GM18508 (cell line): ENCODE data around the gene DISC1.

Experiments
- ATAC-seq: cut with Tn5 transposase; IDR thresholded peaks from one replicate; pipeline ENCODE4 v1.9.1; 2021; ENCODE audit warnings: moderate number of reproducible peaks; ENCODE audit not compliant: insufficient read depth, unreplicated experiment

Gene DISC1

DNA sequence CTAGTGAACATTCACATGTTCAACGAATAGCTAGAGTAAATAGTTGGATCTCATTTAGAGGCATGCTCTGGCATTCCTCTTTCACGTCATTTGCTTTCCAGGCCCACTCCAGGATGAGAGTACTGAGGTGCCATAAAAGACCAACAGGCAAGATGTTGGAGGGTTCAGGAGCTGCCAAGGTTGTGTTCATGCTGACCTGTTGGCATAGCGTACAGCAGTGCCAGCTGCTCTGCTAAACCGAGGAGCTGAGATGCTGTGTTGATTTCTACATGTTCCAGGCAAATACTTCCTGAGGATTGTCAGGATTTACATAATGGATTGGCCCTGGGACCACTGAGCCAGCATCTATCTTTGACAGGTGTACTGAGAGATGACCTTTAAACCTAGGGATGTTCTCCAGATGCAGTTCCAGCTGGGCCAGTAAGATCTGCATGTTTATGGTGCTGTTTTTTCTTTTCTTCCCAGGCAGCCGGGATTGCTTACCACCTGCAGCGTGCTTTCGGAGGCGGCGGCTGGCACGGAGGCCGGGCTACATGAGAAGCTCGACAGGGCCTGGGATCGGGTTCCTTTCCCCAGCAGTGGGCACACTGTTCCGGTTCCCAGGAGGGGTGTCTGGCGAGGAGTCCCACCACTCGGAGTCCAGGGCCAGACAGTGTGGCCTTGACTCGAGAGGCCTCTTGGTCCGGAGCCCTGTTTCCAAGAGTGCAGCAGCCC is 66.9 kb downstream of the DISC1 start:
- ATAC-seq = no peak

DNA sequence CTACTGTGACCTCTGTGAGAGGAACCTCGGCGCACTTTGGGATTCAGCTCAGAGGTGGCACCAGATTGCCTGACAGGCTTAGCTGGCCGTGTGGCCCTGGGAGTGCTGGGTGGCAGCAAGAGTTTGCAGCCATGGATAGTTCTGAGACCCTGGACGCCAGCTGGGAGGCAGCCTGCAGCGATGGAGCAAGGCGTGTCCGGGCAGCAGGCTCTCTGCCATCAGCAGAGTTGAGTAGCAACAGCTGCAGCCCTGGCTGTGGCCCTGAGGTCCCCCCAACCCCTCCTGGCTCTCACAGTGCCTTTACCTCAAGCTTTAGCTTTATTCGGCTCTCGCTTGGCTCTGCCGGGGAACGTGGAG is 67.5 kb downstream of the DISC1 start:
- no peak for ATAC-seq

DNA sequence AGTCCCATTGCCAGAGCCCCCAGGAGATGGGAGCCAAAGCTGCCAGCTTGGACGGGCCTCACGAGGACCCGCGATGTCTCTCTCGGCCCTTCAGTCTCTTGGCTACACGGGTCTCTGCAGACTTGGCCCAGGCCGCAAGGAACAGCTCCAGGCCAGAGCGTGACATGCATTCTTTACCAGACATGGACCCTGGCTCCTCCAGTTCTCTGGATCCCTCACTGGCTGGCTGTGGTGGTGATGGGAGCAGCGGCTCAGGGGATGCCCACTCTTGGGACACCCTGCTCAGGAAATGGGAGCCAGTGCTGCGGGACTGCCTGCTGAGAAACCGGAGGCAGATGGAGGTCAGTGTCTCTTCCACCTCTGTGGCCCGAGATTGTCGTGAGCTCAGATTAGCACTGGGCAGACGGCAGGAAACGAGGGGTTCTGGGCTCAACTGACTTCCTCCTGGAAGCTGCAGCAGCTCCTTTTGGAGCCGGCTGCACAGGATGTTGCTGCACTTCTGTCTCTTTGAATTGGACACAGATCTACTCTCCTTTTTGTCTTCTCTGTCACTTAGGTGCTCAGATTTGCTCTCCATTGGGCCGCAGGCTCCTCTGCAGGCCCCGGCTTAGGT is 68.0 kb downstream of the DISC1 start:
- ATAC-seq = no peak

DNA sequence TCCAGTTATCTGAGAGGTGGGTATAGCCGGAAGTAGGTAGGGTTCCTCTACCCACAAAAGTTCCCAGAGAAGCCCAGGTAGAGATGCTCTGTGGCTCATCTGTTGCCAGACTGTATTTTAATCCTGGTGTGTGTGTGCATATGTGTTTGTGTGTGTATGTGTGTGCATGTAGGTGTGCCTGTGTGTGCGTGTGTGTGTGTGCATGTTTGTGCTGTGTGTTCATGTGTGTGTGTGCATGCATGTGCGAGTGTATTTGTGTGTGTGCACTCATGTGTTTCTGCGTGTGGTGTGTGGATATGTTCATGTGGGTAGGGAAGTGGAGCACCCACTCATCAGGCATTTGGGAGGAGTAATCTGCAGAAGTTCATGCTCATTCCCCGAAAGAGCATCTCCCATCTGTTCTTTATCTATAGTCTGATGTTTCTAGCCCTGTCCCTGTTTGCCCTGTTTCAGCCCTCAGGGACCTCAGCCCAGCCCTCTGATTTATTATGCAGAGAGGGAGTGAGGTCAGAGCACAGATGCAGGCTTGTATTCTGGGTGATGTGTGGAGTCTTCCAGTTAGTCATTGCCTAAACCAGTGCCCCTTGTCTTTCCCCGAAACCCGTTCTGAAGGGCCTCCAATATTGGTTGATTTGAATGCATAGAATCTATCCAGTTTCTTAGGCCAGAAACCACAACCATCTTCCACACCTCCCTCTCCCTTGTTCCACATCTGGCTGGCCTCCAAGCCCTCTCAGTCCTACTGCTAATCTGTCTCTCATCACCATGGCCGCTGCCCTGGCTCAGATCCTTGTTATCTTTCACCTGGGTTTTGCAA is 69.1 kb downstream of the DISC1 start:
- no peak for ATAC-seq

DNA sequence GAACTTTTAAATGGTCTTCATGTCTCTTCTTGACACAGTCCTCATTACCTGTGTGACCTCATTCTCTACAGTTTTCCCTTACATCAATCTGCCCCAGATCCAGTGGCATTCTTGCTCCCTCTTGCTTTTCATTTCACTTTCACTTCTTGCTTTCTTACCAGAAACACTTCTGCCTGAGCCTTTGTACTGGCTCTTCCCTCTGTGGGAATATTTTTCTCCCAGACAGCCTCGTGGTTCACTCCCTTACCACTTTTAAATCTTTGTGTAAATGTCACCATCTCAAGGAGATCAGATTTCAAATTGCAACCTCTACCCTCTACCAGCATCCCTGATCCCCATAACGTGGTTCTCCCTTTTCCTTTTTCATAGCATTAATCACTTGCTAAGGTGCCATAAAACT is 73.2 kb downstream of the DISC1 start:
- no peak for ATAC-seq

DNA sequence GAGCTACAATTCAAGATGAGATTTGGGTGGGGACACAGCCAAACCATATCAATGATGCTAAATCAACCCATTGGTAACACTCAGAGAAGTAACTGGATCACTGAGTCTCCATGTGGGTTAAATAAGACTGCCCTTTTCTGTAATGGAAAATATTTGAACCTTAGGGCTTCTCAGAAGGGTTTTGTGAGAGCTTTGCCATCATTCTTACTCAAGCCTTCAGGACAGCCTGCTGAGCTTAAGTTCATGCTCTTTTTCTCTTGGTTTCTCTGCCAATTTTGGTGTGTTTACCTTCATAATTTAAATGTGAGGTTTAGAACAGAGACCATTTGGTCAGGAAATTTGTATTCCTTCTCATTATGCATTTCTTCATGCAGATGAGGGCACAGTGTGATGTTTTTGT is 74.7 kb downstream of the DISC1 start:
- ATAC-seq = no peak

DNA sequence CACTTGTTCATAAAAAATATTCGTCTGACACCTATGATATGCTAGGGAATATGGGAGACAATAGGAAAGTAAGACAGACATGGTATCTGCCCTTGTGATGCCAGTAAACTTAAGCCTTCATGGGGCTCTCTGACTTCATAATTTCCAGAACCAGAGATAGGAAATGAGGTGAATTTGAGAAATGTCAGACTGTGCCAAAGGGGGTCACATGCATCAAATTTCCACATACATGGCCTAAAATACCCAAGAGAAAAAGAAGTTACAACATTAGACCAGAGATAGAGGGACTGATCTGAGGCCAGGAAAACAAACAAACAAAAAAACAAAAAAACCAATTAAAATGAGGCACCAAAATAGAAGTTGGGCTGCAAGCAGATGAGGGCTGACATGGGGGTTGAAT is 75.7 kb downstream of the DISC1 start:
- ATAC-seq = no peak

DNA sequence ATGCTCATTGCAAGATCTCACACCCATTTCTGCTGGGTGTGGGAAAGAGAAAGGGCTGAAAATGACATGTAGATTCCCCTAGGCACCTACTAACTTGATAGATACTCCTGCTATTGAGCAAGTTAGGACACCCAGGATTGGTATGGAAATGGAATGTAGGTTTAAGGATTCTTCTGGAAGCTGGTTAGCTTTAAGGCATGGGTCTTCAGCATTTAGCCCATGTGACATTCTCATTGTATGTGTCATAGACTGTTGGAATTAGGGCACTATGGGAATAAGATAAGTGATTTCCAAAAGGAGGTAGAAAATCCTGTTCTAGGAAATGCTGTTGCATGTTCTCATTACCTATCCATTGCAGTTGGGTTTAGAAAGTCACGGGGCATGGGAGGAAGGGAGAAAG is 76.2 kb downstream of the DISC1 start:
- ATAC-seq = no peak

DNA sequence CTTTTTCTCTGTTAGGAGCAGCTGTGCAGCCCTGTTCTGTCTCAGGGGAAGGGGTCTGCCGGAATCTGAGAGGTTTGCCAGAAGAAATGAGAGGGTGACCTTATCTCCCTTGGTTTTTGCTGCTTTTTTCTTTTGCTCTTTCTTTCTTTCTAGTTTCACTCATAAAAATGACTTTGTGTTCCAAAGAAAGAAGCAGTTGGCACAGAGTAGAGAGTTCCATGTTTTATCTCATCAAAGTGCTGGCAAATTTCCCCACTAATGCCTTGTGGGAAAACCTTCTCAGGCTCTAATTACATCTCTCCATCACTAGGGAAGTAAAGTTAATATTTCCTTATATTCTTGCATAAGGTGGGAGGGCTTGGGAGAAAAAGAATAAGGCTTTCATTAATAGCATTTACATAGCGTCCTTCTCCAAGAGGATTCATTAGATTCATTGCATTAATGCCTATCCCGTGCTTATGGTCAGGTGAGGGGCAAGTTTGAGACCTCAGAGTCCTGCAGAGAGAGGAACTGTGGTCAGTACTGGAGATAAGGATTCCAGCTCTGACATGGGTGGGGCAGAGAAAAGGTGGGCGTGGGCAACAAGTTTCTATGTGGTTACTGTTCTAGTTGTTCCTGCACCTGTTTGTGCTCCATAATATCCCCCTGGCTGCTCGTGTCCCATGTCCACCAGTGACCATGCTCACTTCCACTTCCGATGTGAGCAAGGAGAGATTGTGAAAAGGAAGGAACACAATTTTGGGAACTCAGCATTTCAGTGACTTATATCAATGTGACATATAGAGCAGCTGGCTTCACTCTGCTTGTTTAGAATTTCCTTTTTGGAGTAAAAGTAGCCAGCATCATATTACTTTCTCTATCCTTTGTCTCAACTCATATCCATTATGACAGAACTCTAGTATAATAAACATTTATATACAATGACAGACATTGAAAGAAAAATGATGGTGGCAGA is 79.5 kb downstream of the DISC1 start:
- ATAC-seq = no peak

DNA sequence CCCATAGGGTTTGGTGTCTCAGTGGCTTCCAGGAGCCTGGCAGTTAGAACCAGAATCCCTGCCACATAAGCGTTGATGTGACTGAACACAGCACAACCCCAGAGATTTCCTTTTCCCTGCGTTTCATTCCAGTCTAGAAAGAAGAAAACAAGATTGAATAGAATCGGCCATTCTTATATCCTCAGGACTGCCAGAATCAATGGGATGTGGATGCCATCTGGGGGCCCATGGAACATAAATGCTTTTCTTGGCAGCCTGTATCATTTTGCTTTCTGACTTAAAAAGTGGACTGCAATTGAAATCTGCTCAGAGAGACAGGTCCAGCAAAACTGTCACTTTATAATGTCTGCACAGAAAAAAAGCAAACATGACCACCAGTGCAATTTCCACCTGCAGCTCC is 80.3 kb downstream of the DISC1 start:
- no peak for ATAC-seq

DNA sequence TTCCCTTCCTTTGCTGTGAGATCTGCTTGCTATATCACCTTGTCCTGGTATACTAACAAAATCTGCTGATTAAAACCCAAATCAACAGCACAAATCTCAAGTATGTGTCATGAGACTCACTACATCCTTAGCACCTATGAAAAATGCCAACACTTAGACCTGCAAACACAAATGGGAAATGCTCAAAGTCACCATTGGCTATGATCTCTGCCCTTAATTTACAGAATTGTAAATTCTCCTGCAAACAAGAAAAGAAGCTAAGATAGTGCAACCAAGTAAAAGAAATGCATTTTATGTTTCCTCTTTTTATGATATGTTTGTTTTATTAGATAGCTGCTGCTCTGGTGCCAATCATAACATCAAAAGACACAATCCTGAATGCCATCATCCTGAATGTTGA is 80.8 kb downstream of the DISC1 start:
- no peak for ATAC-seq

DNA sequence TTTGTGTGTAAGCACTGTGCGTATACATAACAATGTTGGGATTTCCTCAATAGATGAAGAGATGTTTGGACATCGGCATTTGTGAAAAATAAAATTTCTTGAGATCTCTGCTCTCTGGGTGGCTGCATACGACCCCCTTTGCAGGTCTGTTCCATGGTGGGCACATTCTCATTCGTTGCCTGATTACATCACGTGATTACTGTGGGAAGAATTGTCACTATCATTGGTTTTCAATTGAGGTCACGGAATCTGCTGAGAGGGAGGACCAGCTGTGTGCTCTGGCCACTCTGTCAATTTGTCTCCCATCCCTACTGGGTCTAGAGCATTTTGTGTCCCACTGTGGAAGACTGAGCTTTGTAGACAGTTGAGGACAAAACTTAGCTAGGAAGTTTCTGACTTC is 81.8 kb downstream of the DISC1 start:
- ATAC-seq = no peak

DNA sequence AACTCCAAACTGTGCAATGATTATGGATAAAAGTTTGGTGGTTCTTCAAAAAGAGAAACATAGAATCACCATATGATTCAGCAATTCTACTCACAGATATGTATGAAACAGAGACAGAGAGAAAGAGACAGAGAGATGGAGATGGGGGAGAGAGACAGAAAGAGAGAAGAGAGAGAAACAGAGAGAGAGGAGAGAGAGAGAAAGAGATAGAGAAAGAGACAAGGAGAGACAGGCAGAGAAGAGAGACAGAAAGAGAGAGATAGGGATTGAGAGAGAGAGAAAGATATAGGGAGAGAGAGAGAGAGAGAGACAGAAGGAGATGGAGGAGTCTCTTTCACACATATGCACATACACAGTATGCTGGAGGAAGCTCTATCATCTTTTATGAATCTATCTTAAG is 87.8 kb downstream of the DISC1 start:
- ATAC-seq = no peak

DNA sequence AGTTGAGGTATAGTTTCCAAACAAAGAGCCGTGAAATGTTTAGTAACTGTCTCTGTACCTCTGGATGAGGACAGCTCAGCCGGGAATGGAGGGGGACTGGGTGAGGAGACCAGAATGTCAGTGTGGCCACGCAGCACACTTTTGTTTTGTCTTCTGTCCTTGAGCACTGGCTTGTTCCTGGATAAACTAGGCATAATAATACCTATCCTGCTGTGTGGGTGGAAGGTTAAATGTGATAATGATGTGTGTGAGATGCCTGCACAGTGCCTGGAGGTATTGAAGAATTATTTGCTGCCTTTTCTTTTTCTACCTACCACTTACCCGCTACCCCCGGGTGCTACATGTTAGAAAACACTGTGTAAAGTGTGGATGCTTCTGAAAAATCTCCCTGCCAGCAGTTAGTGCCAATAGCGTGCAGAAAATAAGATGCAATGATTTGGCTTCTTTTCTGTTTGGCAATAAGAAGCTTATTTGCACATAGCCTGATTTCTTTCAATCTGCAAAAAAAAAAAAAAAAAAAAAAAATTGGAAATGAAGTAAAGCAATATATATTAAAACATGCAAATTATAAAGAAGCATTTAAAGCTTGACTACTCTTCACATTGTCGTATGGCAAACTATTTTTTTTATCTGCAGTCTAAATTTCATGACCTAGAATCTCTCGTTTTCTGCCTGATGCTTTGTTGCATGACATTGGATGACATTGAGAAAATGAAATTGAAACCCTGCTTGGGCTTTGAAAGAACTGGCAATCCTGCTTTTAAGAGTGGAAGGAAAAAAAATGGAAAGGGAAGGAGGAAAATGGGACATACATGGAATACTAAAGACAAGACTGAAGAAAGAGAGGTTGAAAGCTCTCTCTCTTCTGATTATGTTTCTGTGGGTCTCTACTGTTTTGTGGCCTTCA is 89.5 kb downstream of the DISC1 start:
- ATAC-seq = no peak

DNA sequence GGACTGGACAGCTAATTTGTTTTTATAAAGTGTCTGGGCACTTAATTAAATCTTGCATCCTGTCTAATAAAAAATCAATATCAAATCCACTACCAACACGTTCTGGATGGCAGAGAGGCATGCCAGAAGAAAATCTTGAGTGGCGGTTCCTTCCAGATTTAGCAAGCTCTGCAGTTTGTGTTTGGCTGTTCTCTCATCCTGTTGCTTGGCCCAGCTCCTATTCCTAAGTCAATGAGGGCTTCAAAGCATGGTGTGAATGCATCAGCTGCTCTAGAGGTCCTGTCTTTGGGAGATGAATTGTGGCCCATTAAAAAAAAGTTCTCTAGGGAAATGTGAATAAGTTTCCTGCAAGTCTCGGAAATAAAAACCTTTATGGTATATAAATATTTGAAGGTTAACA is 90.3 kb downstream of the DISC1 start:
- no peak for ATAC-seq

DNA sequence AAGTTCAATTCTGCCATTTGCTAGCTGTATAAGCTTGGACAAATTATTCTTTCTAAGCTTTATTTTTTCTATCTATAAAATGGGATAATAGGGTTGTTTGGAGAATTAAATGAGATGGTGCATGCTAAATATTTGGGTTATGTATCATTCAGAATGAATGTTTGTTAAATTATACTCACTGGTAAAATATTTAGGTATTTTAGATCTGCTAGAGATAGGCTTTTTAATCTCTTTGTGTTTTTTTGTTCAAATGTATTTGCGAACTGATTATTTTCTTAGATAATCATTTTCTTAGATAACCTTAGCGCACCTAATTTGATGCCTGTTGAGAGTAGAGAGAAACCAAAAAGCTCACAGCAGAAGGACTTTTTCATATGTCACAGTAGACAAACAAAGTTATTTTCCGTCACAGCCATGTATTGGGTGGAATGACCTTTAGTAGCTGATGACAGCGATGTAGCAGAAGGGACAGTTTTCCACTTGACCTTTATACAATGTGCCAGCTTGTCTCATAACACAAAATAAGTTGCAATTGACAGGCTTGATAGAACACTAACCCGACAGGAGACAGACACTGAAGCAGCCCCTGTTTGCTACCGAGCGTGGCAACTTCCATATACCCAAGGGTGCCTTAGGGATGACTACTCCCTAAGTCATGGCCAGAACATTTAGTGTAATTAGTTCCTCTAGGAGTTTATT is 93.0 kb downstream of the DISC1 start:
- no peak for ATAC-seq

DNA sequence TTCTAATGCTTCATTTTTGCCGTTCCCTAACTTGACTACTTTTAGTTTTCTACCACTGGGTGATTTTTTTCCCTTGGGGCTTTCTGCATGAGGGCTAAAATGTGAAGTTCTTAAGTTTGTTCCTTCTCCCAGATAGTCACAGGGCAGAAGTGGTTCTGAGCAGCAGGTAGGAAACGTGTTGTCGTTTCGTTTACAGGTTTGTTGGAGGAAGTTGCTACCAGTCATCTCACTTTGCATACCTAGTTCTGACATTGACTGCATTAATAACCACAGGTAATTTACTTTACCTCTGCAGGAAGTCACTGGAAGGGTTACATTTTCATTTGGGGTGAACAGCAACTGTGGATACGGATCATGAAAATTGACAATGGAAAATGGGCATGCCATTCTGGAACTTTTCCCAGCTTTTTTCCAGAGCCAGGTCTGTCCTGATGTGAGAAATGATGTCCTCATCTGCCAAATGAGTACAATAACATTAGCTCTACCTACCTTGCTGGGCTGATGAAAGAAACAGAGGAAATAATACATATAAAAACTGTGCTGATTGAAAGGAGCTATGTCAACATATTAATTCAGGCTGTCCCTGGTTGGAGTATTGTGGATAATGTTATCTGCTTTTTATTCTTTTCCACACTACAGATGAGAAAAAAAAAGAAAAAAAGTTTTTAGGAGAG is 94.2 kb downstream of the DISC1 start:
- ATAC-seq = no peak

DNA sequence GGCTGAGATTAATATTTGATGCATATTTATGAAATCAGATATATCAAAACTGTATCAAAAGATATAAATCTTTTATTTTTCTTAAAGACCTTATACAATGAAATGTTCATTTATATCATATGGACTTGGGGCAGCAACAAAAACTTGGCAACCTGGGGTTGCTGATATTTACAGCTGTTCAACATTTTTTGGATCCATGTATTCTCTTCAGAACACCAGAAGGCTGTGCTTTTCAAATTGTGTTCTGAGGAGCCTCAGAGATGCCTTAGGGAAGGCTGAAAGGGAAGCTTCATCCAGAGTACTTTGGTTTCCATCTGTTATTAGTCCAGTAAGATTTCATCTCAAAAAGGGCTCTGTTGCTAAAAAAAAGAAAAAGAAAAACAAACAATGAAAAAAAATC is 94.8 kb downstream of the DISC1 start:
- no peak for ATAC-seq
